H9 (cell line): Measurements from ENCODE around the gene GRID2. TPM values are rescaled to one million over a fixed set of nuclear protein-coding genes. Genes with fewer than 3 reads are reported as not detected.

ENCODE experiments used
- DNase-seq: peaks from one replicate; pipeline ENCODE4 v3.0.0-alpha.2; 2017
- H2AFZ ChIP-seq: one replicate; pipeline ENCODE4 v1.6.1; 2013; ENCODE audit warnings: mild to moderate bottlenecking, low read length, control low read depth, moderate library complexity
- H2AK5ac ChIP-seq: 2 replicates; pipeline ENCODE4 v1.6.1; 2013; ENCODE audit warnings: low read length, control low read depth, mixed read lengths; ENCODE audit not compliant: insufficient read length
- H2BK120ac ChIP-seq: one replicate; pipeline ENCODE4 v1.6.1; 2013; ENCODE audit warnings: low read depth, mild to moderate bottlenecking, low read length, control low read depth, inconsistent platforms; ENCODE audit not compliant: poor library complexity, severe bottlenecking
- H2BK12ac ChIP-seq: 2 replicates; pipeline ENCODE4 v1.6.1; 2013; ENCODE audit warnings: low read length, control low read depth, mixed read lengths, low read depth; ENCODE audit not compliant: insufficient read length
- H2BK15ac ChIP-seq: 2 replicates; pipeline ENCODE4 v1.6.1; 2013; ENCODE audit warnings: low read depth, low read length, control low read depth
- H2BK20ac ChIP-seq: one replicate; pipeline ENCODE4 v1.6.1; 2013; ENCODE audit warnings: low read depth, mild to moderate bottlenecking, low read length, control low read depth, inconsistent platforms; ENCODE audit not compliant: poor library complexity, severe bottlenecking
- H2BK5ac ChIP-seq: 2 replicates; pipeline ENCODE4 v1.6.1; 2013; ENCODE audit warnings: low read length, control low read depth, mixed read lengths; ENCODE audit not compliant: insufficient read length
- H3K14ac ChIP-seq: 2 replicates; pipeline ENCODE4 v1.6.1; 2013; ENCODE audit warnings: low read length, control low read depth; ENCODE audit not compliant: insufficient read depth
- H3K18ac ChIP-seq: 2 replicates; pipeline ENCODE4 v1.6.1; 2013; ENCODE audit warnings: low read depth, mild to moderate bottlenecking, mixed read lengths, low read length, control low read depth; ENCODE audit not compliant: insufficient read length
- H3K23ac ChIP-seq: 2 replicates; pipeline ENCODE4 v1.6.1; 2013; ENCODE audit warnings: low read length, control low read depth, mixed read lengths, low read depth; ENCODE audit not compliant: insufficient read length
- H3K23me2 ChIP-seq: 2 replicates; pipeline ENCODE4 v1.6.1; 2013; ENCODE audit warnings: low read depth, mild to moderate bottlenecking, mixed read lengths, low read length, control low read depth; ENCODE audit not compliant: insufficient read length, poor library complexity, severe bottlenecking
- H3K27ac ChIP-seq: 2 replicates; pipeline ENCODE4 v1.5.1; 2013; ENCODE audit warnings: low read length, control low read depth, mixed read lengths, low read depth; ENCODE audit not compliant: insufficient read length
- H3K27me3 ChIP-seq: 2 replicates; pipeline ENCODE4 v1.6.1; 2013; ENCODE audit warnings: low read length, control low read depth, inconsistent platforms; ENCODE audit not compliant: insufficient read depth
- H3K4ac ChIP-seq: 2 replicates; pipeline ENCODE4 v1.6.1; 2013; ENCODE audit warnings: low read depth, mild to moderate bottlenecking, control low read depth, inconsistent platforms, low read length, moderate library complexity
- H3K4me1 ChIP-seq: 2 replicates; pipeline ENCODE4 v1.6.1; 2013; ENCODE audit warnings: low read length, control low read depth, inconsistent platforms; ENCODE audit not compliant: insufficient read depth
- H3K4me2 ChIP-seq: 2 replicates; pipeline ENCODE4 v1.6.1; 2013; ENCODE audit warnings: low read length, control low read depth, mixed read lengths; ENCODE audit not compliant: insufficient read length, insufficient read depth
- H3K56ac ChIP-seq: 2 replicates; pipeline ENCODE4 v1.6.1; 2013; ENCODE audit warnings: low read depth, mild to moderate bottlenecking, mixed read lengths, low read length, control low read depth; ENCODE audit not compliant: insufficient read length
- H3K79me1 ChIP-seq: 2 replicates; pipeline ENCODE4 v1.6.1; 2013; ENCODE audit warnings: low read depth, mild to moderate bottlenecking, moderate library complexity, low read length, control low read depth, inconsistent platforms; ENCODE audit not compliant: insufficient read depth, poor library complexity, severe bottlenecking
- H3K79me2 ChIP-seq: 2 replicates; pipeline ENCODE4 v1.6.1; 2013; ENCODE audit warnings: low read length, control low read depth, inconsistent platforms; ENCODE audit not compliant: insufficient read depth
- H3K9ac ChIP-seq: 2 replicates; pipeline ENCODE4 v1.6.1; 2013; ENCODE audit warnings: low read length, control low read depth, mixed read lengths; ENCODE audit not compliant: insufficient read length; ENCODE audit errors: extremely low read depth
- H3K9me3 ChIP-seq: one replicate; pipeline ENCODE4 v1.6.1; 2013; ENCODE audit warnings: low read depth, low read length, inconsistent platforms; ENCODE audit not compliant: control insufficient read depth
- H3T11ph ChIP-seq: one replicate; pipeline ENCODE4 v1.6.1; 2013; ENCODE audit warnings: mild to moderate bottlenecking, low read length, control low read depth, inconsistent platforms
- H4K20me1 ChIP-seq: one replicate; pipeline ENCODE4 v1.6.1; 2013; ENCODE audit not compliant: control insufficient read depth, insufficient read length, insufficient read depth
- H4K5ac ChIP-seq: 2 replicates; pipeline ENCODE4 v1.6.1; 2013; ENCODE audit warnings: low read depth, mild to moderate bottlenecking, mixed read lengths, low read length, control low read depth; ENCODE audit not compliant: insufficient read length
- H4K8ac ChIP-seq: replicated peaks from 2 replicates; pipeline ENCODE4 v1.6.1; 2013; ENCODE audit warnings: low read length, control low read depth, mixed read lengths, low read depth; ENCODE audit not compliant: insufficient read length
- H4K91ac ChIP-seq: 2 replicates; pipeline ENCODE4 v1.6.1; 2013; ENCODE audit warnings: low read depth, mild to moderate bottlenecking, moderate library complexity, mixed read lengths, low read length, control low read depth; ENCODE audit not compliant: insufficient read length
- H3K27ac Mint-ChIP-seq, 3 experiments: 2 replicates in 2 of 3; 3 replicates in 1 of 3; pipeline ENCODE4 v1.8.0; 2020 to 2021; ENCODE audit warnings: mixed read lengths in 3 of 3, mild to moderate bottlenecking in 1 of 3, moderate library complexity in 1 of 3
- H3K27me3 Mint-ChIP-seq: 2 replicates; pipeline ENCODE4 v1.8.0; 2021; ENCODE audit warnings: low read depth, mild to moderate bottlenecking, moderate library complexity, mixed read lengths
- H3K36me3 Mint-ChIP-seq, 3 experiments: 2 replicates in 2 of 3; 3 replicates in 1 of 3; pipeline ENCODE4 v1.8.0; 2020 to 2021; ENCODE audit warnings: low read depth in 3 of 3, mixed read lengths in 3 of 3; ENCODE audit not compliant: insufficient read depth in 1 of 3
- H3K4me1 Mint-ChIP-seq, 2 experiments: 2 replicates each; pipeline ENCODE4 v1.8.0; 2020; ENCODE audit warnings: mixed read lengths in 2 of 2
- H3K4me3 Mint-ChIP-seq, 2 experiments: 2 replicates in 1 of 2; 3 replicates in 1 of 2; pipeline ENCODE4 v1.8.0; 2020 to 2021; ENCODE audit warnings: mild to moderate bottlenecking in 2 of 2, mixed read lengths in 2 of 2, moderate library complexity in 1 of 2
- H3K9me3 Mint-ChIP-seq, 2 experiments: 2 replicates in 1 of 2; 3 replicates in 1 of 2; pipeline ENCODE4 v1.8.0; 2020; ENCODE audit warnings: mild to moderate bottlenecking in 2 of 2, mixed read lengths in 2 of 2, moderate library complexity in 1 of 2
- WGBS: extraction: QIAGEN DNeasy Blood & Tissue Kit; methylation state at CpG from one replicate; pipeline ENCODE4 v1.1.7; 2013; ENCODE audit warnings: missing lambda C conversion rate, low lambda C conversion rate, mixed read lengths; ENCODE audit not compliant: insufficient read length; ENCODE audit errors: extremely low coverage; 5-methylcytosine and 5-hydroxymethylcytosine counted together
- total RNA-seq: library from RNA; stranded (reverse); gene quantifications from 2 replicates; pipeline ENCODE4 v1.2.1, GENCODE V29; 2021
- TF ChIP-seq, protein P1 (sequence below): fragments of 200-600 bp; sonication (generic); conservative IDR thresholded peaks from 3 replicates; pipeline ENCODE4 v1.8.0; 2021; ENCODE audit warnings: antibody characterized with exemption, mild to moderate bottlenecking

GRID2 gene
- total RNA-seq, 1 experiment from 2014 or later, result 21.8 TPM

DNA sequence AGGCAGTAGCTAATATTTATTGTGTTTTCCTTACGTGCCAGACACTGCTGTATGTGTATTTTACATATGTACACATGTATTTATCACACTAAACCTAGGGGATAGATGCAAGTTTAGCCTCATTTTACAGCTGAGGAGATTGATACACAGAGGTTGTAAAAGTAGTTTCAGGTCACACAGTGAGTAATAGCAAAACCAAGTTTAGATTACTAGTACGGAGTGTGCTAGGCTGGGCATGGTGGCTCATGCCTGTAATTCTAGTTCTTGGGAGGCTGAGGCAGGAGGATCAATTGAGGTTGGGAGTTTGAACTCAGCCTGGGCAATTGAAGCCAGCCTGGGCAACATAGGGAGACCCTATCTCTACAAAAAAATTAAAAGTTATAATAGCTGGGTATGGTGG lies 823.7 kb downstream of the GRID2 start:
- Histone ChIP-seq H3K9ac (no peak overlapping the region), H3K23ac (no peak overlapping the region), H3K27me3 (no peaks in the 10 kb centered on the region), H3K4me2 (no peak overlapping the region), H3T11ph (no peak overlapping the region), H4K5ac (no peak overlapping the region), H4K91ac (no peak overlapping the region), H2BK20ac (no peak overlapping the region), H2AFZ (no peak overlapping the region), H3K4me1 (no peaks in the 10 kb centered on the region), H4K20me1 (no peaks in the 10 kb centered on the region), H2BK5ac (no peak overlapping the region), H2BK12ac (no peak overlapping the region), H2AK5ac (no peak overlapping the region), H3K18ac (no peak overlapping the region), H3K27ac (no peak overlapping the region), H3K56ac (no peak overlapping the region), H3K9me3 (no peaks in the 10 kb centered on the region), H3K4ac (no peak overlapping the region), H3K79me1 (no peaks in the 10 kb centered on the region), H2BK120ac (no peak overlapping the region), H3K14ac (no peak overlapping the region), H3K23me2 (no peaks in the 10 kb centered on the region), H4K8ac (no peak overlapping the region), H3K79me2 (no peaks in the 10 kb centered on the region), H2BK15ac (no peak overlapping the region)
- Mint-ChIP-seq H3K4me1 (peaks cover 9% of the 10 kb centered on the region in 2 experiments), H3K4me3 (no peak overlapping the region), H3K36me3 (peaks cover 0 to 6% (median 5%) of the 10 kb centered on the region in 3 experiments; a peak in 3 of 7 replicates), H3K27ac (no peak overlapping the region), H3K27me3 (no peaks in the 10 kb centered on the region), H3K9me3 (no peaks in the 10 kb centered on the region)
- TF ChIP-seq, protein P1, sequence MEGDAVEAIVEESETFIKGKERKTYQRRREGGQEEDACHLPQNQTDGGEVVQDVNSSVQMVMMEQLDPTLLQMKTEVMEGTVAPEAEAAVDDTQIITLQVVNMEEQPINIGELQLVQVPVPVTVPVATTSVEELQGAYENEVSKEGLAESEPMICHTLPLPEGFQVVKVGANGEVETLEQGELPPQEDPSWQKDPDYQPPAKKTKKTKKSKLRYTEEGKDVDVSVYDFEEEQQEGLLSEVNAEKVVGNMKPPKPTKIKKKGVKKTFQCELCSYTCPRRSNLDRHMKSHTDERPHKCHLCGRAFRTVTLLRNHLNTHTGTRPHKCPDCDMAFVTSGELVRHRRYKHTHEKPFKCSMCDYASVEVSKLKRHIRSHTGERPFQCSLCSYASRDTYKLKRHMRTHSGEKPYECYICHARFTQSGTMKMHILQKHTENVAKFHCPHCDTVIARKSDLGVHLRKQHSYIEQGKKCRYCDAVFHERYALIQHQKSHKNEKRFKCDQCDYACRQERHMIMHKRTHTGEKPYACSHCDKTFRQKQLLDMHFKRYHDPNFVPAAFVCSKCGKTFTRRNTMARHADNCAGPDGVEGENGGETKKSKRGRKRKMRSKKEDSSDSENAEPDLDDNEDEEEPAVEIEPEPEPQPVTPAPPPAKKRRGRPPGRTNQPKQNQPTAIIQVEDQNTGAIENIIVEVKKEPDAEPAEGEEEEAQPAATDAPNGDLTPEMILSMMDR, result no peak
- WGBS, result no CpG with 5 or more reads among the region's 2 CpGs
- DNase-seq, result no peak
